ENCODE results near the gene TBC1D25. TPM values are rescaled to one million over a fixed set of nuclear protein-coding genes. Genes with fewer than 3 reads are reported as not detected.

The TBC1D25 gene
- total RNA-seq, 1 donor from 2014 or later = 14.6 TPM

- Histone ChIP-seq H3K4me3 (no peak overlapping the region), H3K9me3 (no peaks in the 10 kb centered on the region), H3K27me3 (no peaks in the 10 kb centered on the region), H3K36me3 (no peaks in the 10 kb centered on the region), H3K4me1 (no peaks in the 10 kb centered on the region), H3K27ac (peak overlapping the region; percentile 77)
- TF ChIP-seq CTCF (IDR thresholded peaks at IDR 0.05) = no peak
- DNase-seq = no peak
- no peak for ATAC-seq
- intact Hi-C loops (cut with DNase I) = no loop called here
These were observed 50.9 kb downstream of the TBC1D25 start for GRCh38 chrX:48590203-48591103.

DNA sequence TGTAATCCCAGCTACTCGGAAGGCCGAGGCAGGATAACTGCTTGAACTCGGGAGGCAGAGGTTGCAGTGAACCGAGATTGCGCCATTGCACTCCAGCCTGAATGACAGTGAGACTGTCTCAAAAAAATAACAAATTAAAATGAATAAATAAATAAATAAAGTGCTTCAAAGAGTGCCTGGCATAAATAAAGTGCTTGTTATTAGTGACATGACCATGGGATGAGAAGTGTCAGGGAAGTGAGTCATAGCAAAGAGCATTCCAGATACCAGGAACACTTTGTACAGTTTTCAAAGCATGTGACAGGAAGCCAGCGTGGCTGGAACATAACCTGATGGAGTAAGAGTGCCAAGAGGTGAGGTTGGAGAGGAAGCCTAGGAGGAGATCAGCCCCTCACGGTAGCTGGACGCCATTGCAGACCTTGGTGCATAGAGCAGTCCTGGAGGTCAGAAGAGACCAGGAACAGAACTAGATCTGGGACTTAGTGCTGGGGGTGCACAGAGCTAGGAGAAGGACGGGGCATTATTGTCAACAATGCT lies 51.8 kb downstream of the TBC1D25 start:
- TF ChIP-seq CTCF (IDR thresholded peaks at IDR 0.05) = peak; percentile 28
- peak; percentile 93 for ATAC-seq
- no peaks in the 10 kb centered on the region for H3K4me1 ChIP-seq
- H3K27me3 ChIP-seq = no peaks in the 10 kb centered on the region
- intact Hi-C loops (cut with DNase I) = no loop called here
- peak overlapping the region; percentile 77 for H3K27ac ChIP-seq
- H3K36me3 ChIP-seq = no peaks in the 10 kb centered on the region
- no peak overlapping the region for H3K4me3 ChIP-seq
- H3K9me3 ChIP-seq = no peaks in the 10 kb centered on the region
- no peak for DNase-seq

- Histone ChIP-seq H3K27ac (no peak overlapping the region), H3K27me3 (no peaks in the 10 kb centered on the region), H3K4me3 (no peak overlapping the region), H3K36me3 (no peaks in the 10 kb centered on the region), H3K9me3 (no peaks in the 10 kb centered on the region), H3K4me1 (no peaks in the 10 kb centered on the region)
- intact Hi-C loops (cut with DNase I) = no loop called here
- no peak for DNase-seq
- no peak for ATAC-seq
- no peak for TF ChIP-seq CTCF (IDR thresholded peaks at IDR 0.05)
These were observed 53.5 kb downstream of the TBC1D25 start for GRCh38 chrX:48592971-48593370.

DNA sequence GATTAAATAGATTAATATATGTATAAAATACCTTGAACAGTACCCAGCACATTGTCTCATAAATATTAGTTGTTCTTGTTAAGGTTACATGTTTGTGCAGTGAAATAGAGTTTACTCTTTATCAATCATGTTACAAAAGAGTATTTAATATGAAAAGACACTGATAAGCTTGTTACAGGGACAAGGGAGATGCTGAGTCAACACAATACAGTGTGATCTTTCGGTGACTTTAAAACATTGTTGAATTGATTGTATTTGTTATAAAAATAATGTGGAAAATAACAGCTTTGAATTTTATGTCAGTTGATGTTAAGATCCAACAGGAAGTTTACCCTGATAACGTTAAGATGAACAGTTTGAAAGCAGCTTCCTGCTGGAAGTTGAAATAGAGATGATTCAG lies 56.4 kb downstream of the TBC1D25 start:
- no peak for DNase-seq
- ATAC-seq = no peak
- peaks cover 14% of the 10 kb centered on the region for H3K36me3 ChIP-seq

More for the DNA sequence above, 56.4 kb downstream of the TBC1D25 start:
- H3K9me3 ChIP-seq = no peaks in the 10 kb centered on the region
- intact Hi-C loops (cut with DNase I) = no loop called here
- no peak overlapping the region for H3K4me3 ChIP-seq
- no peaks in the 10 kb centered on the region for H3K27me3 ChIP-seq
- no peak overlapping the region for H3K27ac ChIP-seq
- H3K4me1 ChIP-seq = no peaks in the 10 kb centered on the region
- TF ChIP-seq CTCF (IDR thresholded peaks at IDR 0.05) = no peak

Data from upper lobe of right lung (tissue), 1 donor.